ENCODE results near the gene MBLAC2. TPM values are rescaled to one million over a fixed set of nuclear protein-coding genes. Genes with fewer than 3 reads are reported as not detected.

MBLAC2 gene
- total RNA-seq, 1 donor from 2014 or later = 6.3 TPM

- peak overlapping the region; percentile 96 for H3K4me3 Mint-ChIP-seq (ENCODE audit: unreplicated experiment)
- H3K9me3 Mint-ChIP-seq (ENCODE audit: unreplicated experiment) = peaks cover 6% of the 10 kb centered on the region
- peaks cover 12% of the 10 kb centered on the region for H3K36me3 Mint-ChIP-seq (ENCODE audit: unreplicated experiment)
- TF ChIP-seq CTCF (IDR thresholded peaks at IDR 0.05) = no peak
- peak overlapping the region; percentile 89 for H3K27ac Mint-ChIP-seq (ENCODE audit: unreplicated experiment)
- no peaks in the 10 kb centered on the region for H3K27me3 Mint-ChIP-seq (ENCODE audit: unreplicated experiment)
- peaks cover 37% of the 10 kb centered on the region for H3K4me1 Mint-ChIP-seq (ENCODE audit: unreplicated experiment)
- no peak for DNase-seq (ENCODE audit: extremely low spot score, unreplicated experiment)
Observed at GRCh38 chr5:90472783-90473395, 1.7 kb downstream of the MBLAC2 start.

GRCh38 chr5:90461288-90461687, 13.3 kb downstream of the MBLAC2 start:
- TF ChIP-seq CTCF (IDR thresholded peaks at IDR 0.05) = no peak
- no peak overlapping the region for H3K27ac Mint-ChIP-seq (ENCODE audit: unreplicated experiment)
- peaks cover 2% of the 10 kb centered on the region for H3K36me3 Mint-ChIP-seq (ENCODE audit: unreplicated experiment)

GRCh38 chr5:90446961-90447360, 27.6 kb downstream of the MBLAC2 start:
- no peaks in the 10 kb centered on the region for H3K4me1 Mint-ChIP-seq (ENCODE audit: unreplicated experiment)
- peaks cover 3% of the 10 kb centered on the region for H3K9me3 Mint-ChIP-seq (ENCODE audit: unreplicated experiment)
- no peak overlapping the region for H3K4me3 Mint-ChIP-seq (ENCODE audit: unreplicated experiment)
- H3K36me3 Mint-ChIP-seq (ENCODE audit: unreplicated experiment) = no peaks in the 10 kb centered on the region
- no peak for TF ChIP-seq CTCF (IDR thresholded peaks at IDR 0.05)
- H3K27ac Mint-ChIP-seq (ENCODE audit: unreplicated experiment) = no peak overlapping the region
- DNase-seq (ENCODE audit: extremely low spot score, unreplicated experiment) = no peak
- no peaks in the 10 kb centered on the region for H3K27me3 Mint-ChIP-seq (ENCODE audit: unreplicated experiment)

More at GRCh38 chr5:90461288-90461687, 13.3 kb downstream of the MBLAC2 start:
- Mint-ChIP-seq H3K9me3 (ENCODE audit: unreplicated experiment) (no peaks in the 10 kb centered on the region), H3K27me3 (ENCODE audit: unreplicated experiment) (no peaks in the 10 kb centered on the region), H3K4me1 (ENCODE audit: unreplicated experiment) (no peaks in the 10 kb centered on the region), H3K4me3 (ENCODE audit: unreplicated experiment) (no peak overlapping the region)
- DNase-seq (ENCODE audit: extremely low spot score, unreplicated experiment) = no peak

- Mint-ChIP-seq H3K9me3 (ENCODE audit: unreplicated experiment) (no peaks in the 10 kb centered on the region), H3K36me3 (ENCODE audit: unreplicated experiment) (no peaks in the 10 kb centered on the region), H3K27ac (ENCODE audit: unreplicated experiment) (no peak overlapping the region), H3K4me3 (ENCODE audit: unreplicated experiment) (peak overlapping the region; percentile 87), H3K4me1 (ENCODE audit: unreplicated experiment) (peaks cover 10% of the 10 kb centered on the region), H3K27me3 (ENCODE audit: unreplicated experiment) (peaks cover 19% of the 10 kb centered on the region)
- no peak for DNase-seq (ENCODE audit: extremely low spot score, unreplicated experiment)
- no peak for TF ChIP-seq CTCF (IDR thresholded peaks at IDR 0.05)
Observed at GRCh38 chr5:90440644-90441043, 33.9 kb downstream of the MBLAC2 start.

- Mint-ChIP-seq H3K4me3 (ENCODE audit: unreplicated experiment) (no peak overlapping the region), H3K27ac (ENCODE audit: unreplicated experiment) (no peak overlapping the region), H3K27me3 (ENCODE audit: unreplicated experiment) (peaks cover 24% of the 10 kb centered on the region), H3K9me3 (ENCODE audit: unreplicated experiment) (no peaks in the 10 kb centered on the region), H3K36me3 (ENCODE audit: unreplicated experiment) (no peaks in the 10 kb centered on the region), H3K4me1 (ENCODE audit: unreplicated experiment) (peaks cover 10% of the 10 kb centered on the region)
- DNase-seq (ENCODE audit: extremely low spot score, unreplicated experiment) = no peak
- no peak for TF ChIP-seq CTCF (IDR thresholded peaks at IDR 0.05)
Observed at GRCh38 chr5:90438100-90438499, 36.5 kb downstream of the MBLAC2 start.

All from osteocyte (in vitro differentiated cells).